ENCODE results near the gene ANKRD9. TPM values are rescaled to one million over a fixed set of nuclear protein-coding genes. Genes with fewer than 3 reads are reported as not detected.

ANKRD9 gene
- total and polyA plus RNA-seq, 9 of the 15 experiments (the other 6 are each of a cell fraction or from before 2014, with no cell fraction given): 0.04 to 32.9 (median 5.3) TPM

DNA sequence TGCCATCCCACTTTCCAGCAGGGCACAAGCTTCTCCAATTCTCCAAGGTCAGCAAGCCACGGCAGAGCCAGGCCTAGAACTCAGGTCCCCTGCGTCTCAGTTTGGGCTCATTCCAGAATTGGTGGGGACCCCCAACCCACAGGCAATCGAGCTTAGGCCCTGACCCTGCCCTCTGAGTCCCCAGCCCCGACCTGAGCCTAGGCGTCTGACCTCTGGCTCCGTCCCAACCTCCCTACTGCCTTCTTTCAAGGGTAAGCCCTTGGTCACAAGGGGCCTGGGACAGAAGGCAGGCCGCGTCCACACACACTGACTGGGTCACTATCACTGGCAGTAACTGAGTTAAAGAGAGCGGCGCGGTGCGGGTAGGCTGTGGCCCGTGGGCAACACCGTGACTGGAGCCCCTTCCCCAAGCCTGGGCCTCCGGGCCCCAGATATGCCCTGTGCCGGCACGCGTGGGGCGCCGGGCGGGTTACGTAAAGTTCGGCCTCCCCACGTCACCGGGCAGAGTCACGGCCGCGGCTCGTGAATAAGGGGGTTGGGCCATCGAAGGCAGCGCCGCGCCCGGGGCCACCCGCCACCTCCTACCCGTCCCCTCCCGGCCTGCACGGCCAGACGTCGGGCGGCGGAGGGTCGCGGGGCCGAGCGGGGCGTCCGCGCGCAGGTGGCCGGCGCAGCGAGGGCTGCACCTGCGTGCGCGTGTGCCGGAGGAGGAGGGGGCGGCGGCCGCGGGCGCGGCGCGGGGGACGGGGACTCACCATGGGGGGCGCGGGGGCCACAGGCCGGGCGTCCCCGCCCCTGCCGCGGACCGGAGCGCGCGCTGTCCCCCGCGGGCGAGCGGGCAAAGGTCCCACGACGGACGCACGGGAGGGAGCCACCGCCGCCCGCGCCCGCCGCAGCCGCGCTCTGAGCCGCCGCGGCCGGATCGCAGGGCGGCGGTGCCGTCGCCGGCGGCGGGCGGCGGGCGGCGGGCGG lies 516 bp downstream of the ANKRD9 start:
- TSS peak; percentile 59 for BruUV-seq (replicated peaks)
- TF ChIP-seq LARP7 (IDR thresholded peaks at IDR 0.05) (no peak), RBBP5 (IDR thresholded peaks at IDR 0.05; ENCODE audit: borderline replicate concordance, insufficient read depth, low read length, poor library complexity, severe bottlenecking) (peak; percentile 40), SNRNP70 (optimal IDR thresholded peaks at IDR 0.05; ENCODE audit: low read depth, low read length) (no peak), TCFL5 (CRISPR knock-in tag; conservative IDR thresholded peaks at IDR 0.05) (no peak), SRF (CRISPR knock-in tag; IDR thresholded peaks at IDR 0.05) (no peak), ZNF77 (CRISPR knock-in tag; IDR thresholded peaks at IDR 0.05) (no peak), FOXM1 (IDR thresholded peaks at IDR 0.05; ENCODE audit: low read depth) (no peak), FOXM1 (CRISPR knock-in tag; IDR thresholded peaks at IDR 0.05; ENCODE audit: low read depth) (no peak), ZNF707 (CRISPR knock-in tag; conservative IDR thresholded peaks at IDR 0.05) (no peak), ZNF324 (CRISPR knock-in tag; IDR thresholded peaks at IDR 0.05) (no peak), POLR3G (IDR thresholded peaks at IDR 0.05; ENCODE audit: extremely low read depth, insufficient read length, insufficient replicate concordance) (no peak), SRSF7 (optimal IDR thresholded peaks at IDR 0.05; ENCODE audit: low read depth, low read length) (no peak), NKRF (IDR thresholded peaks at IDR 0.05; ENCODE audit: borderline replicate concordance) (0 out of 2 replicates have a peak, but pooled peaks have one; percentile 48), CBFB (CRISPR knock-in tag; IDR thresholded peaks at IDR 0.05) (no peak)
- TF ChIP-seq, protein P1, sequence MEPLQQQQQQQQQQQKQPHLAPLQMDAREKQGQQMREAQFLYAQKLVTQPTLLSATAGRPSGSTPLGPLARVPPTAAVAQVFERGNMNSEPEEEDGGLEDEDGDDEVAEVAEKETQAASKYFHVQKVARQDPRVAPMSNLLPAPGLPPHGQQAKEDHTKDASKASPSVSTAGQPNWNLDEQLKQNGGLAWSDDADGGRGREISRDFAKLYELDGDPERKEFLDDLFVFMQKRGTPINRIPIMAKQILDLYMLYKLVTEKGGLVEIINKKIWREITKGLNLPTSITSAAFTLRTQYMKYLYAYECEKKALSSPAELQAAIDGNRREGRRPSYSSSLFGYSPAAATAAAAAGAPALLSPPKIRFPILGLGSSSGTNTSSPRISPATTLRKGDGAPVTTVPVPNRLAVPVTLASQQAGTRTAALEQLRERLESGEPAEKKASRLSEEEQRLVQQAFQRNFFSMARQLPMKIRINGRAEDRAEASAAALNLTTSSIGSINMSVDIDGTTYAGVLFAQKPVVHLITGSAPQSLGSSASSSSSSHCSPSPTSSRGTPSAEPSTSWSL (CRISPR knock-in tag; IDR thresholded peaks at IDR 0.05; ENCODE audit: borderline replicate concordance): no peak
- TF ChIP-seq, protein P2, sequence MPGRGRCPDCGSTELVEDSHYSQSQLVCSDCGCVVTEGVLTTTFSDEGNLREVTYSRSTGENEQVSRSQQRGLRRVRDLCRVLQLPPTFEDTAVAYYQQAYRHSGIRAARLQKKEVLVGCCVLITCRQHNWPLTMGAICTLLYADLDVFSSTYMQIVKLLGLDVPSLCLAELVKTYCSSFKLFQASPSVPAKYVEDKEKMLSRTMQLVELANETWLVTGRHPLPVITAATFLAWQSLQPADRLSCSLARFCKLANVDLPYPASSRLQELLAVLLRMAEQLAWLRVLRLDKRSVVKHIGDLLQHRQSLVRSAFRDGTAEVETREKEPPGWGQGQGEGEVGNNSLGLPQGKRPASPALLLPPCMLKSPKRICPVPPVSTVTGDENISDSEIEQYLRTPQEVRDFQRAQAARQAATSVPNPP (IDR thresholded peaks at IDR 0.05; ENCODE audit: borderline replicate concordance, insufficient read depth, insufficient read length): no peak

More for the DNA sequence above, 516 bp downstream of the ANKRD9 start:
- H2AFZ ChIP-seq (ENCODE audit: low read depth, low read length): peak overlapping the region; percentile 51; the same call in 1 of the 2 replicates
- no peaks in the 10 kb centered on the region for H3K9me1 ChIP-seq (ENCODE audit: control insufficient read depth, insufficient read depth, low read length)
- ChIA-PET CTCF (ENCODE audit: low intra/inter-chr PET ratio) (no interaction called here), POLR2A (interaction anchor here (0.5 to 1.3 kb wide), 7 partner anchors 9 to 220 kb away, joined by 3 to 5 read pairs (median 3); no protein-coding TSS in a partner anchor)
- 2% methylated on average over 33 of the region's 110 CpGs for WGBS (ENCODE audit: insufficient coverage, low coverage, missing lambda C conversion rate)
- H3K27me3 ChIP-seq (ENCODE audit: control insufficient read depth in 2 of 2, insufficient read depth in 2 of 2, low read length in 2 of 2): no peaks in the 10 kb centered on the region
- peak overlapping the region; percentile 90 to 94 for H3K9ac ChIP-seq (ENCODE audit: insufficient read depth in 1 of 2, low read depth in 2 of 2, low read length in 2 of 2)
- H3K4me2 ChIP-seq (ENCODE audit: insufficient read depth, low read length): peak overlapping the region; percentile 89
- in situ Hi-C loops (cut with MboI): loop anchor here (25.0 kb wide), 1 partner anchor 403 kb away; the partner anchor contains the start of gene AMN
- peak overlapping the region; percentile 68 for H3K4me3 ChIP-seq
- H3K79me2 ChIP-seq (ENCODE audit: control insufficient read depth, insufficient read depth, low read length): peaks cover 15% of the 10 kb centered on the region; the same call in 2 of the 3 replicates
- intact Hi-C loops (cut with micrococcal nuclease): loop anchor here (10.0 kb wide), 1 partner anchor 544 kb away; the partner anchor contains the start of gene DYNC1H1
- FAIRE-seq: no peak
- DNase-seq (ENCODE audit: extremely low read depth in 1 of 4, low spot score in 3 of 4): peak; percentile 56 to 67 (median 60)
- ATAC-seq: peak; percentile 23
- H3K4me1 ChIP-seq (replicated peaks in 1 of 2; ENCODE audit: control insufficient read depth in 2 of 2, insufficient read depth in 2 of 2, low read length in 2 of 2): peaks cover 15 to 76% of the 10 kb centered on the region in 2 experiments
- H3K9me3 ChIP-seq (replicated peaks; ENCODE audit: control insufficient read depth, insufficient read depth, low read depth, low read length): no peaks in the 10 kb centered on the region
- peaks cover 20% of the 10 kb centered on the region; the same call in 2 of the 3 replicates for H3K36me3 ChIP-seq (ENCODE audit: control insufficient read depth, insufficient read depth, low read length)
- H3K27ac ChIP-seq (ENCODE audit: extremely low read depth, low read depth, low read length): peak overlapping the region; percentile 93
- H4K20me1 ChIP-seq (replicated peaks; ENCODE audit: control insufficient read depth, insufficient read depth, low read length): peaks cover 4% of the 10 kb centered on the region; the same call in 1 of the 2 replicates
